GM18508 (cell line): Measurements from ENCODE around the gene LRP10.

Experiments used
- ATAC-seq: cut with Tn5 transposase; IDR thresholded peaks from one replicate; pipeline ENCODE4 v1.9.1; 2021; ENCODE audit warnings: moderate number of reproducible peaks; ENCODE audit not compliant: insufficient read depth, unreplicated experiment

The LRP10 gene

GRCh38 chr14:22885975-22886374, 14.4 kb downstream of the LRP10 start:
- no peak for ATAC-seq

GRCh38 chr14:22886500-22887259, 15.1 kb downstream of the LRP10 start:
- ATAC-seq: no peak

GRCh38 chr14:22887260-22887989, 15.9 kb downstream of the LRP10 start:
- ATAC-seq: no peak

- ATAC-seq: no peak
Observed at GRCh38 chr14:22887990-22888378, 16.4 kb downstream of the LRP10 start.

GRCh38 chr14:22888662-22889061, 17.1 kb downstream of the LRP10 start:
- ATAC-seq: no peak

- no peak for ATAC-seq
Observed at GRCh38 chr14:22890416-22890815, 18.9 kb downstream of the LRP10 start.

- ATAC-seq: no peak
Observed at GRCh38 chr14:22892488-22892887, 20.9 kb downstream of the LRP10 start.

- ATAC-seq: no peak
Observed at GRCh38 chr14:22893706-22894105, 22.2 kb downstream of the LRP10 start.

GRCh38 chr14:22895402-22895801, 23.9 kb downstream of the LRP10 start:
- ATAC-seq: no peak

- no peak for ATAC-seq
Observed at GRCh38 chr14:22896356-22896755, 24.8 kb downstream of the LRP10 start.

GRCh38 chr14:22896760-22897159, 25.2 kb downstream of the LRP10 start:
- ATAC-seq: no peak

- ATAC-seq: no peak
Observed at GRCh38 chr14:22897357-22897756, 25.8 kb downstream of the LRP10 start.

- no peak for ATAC-seq
Observed at GRCh38 chr14:22898302-22899090, 27.0 kb downstream of the LRP10 start.

- ATAC-seq: no peak
Observed at GRCh38 chr14:22900081-22900799, 28.7 kb downstream of the LRP10 start.

GRCh38 chr14:22901799-22902198, 30.3 kb downstream of the LRP10 start:
- no peak for ATAC-seq

- no peak for ATAC-seq
Observed at GRCh38 chr14:22903742-22904087, 32.2 kb downstream of the LRP10 start.

GRCh38 chr14:22905627-22906026, 34.1 kb downstream of the LRP10 start:
- ATAC-seq: no peak

- ATAC-seq: no peak
Observed at GRCh38 chr14:22906073-22906472, 34.5 kb downstream of the LRP10 start.

- ATAC-seq: no peak
Observed at GRCh38 chr14:22907429-22907828, 35.9 kb downstream of the LRP10 start.

GRCh38 chr14:22908601-22909000, 37.1 kb downstream of the LRP10 start:
- no peak for ATAC-seq

GRCh38 chr14:22910916-22911315, 39.4 kb downstream of the LRP10 start:
- no peak for ATAC-seq
